ENCODE data around the gene KCNJ4.

GRCh38 chr22:38489561-38490145 is 34.7 kb upstream of the KCNJ4 start:
- TF ChIP-seq CTCF (IDR thresholded peaks at IDR 0.05; ENCODE audit: low read length) (no peak), EZH2 (optimal IDR thresholded peaks at IDR 0.05; ENCODE audit: low read depth, low read length) (no peak), EZH2phosphoT487 (IDR thresholded peaks at IDR 0.05; ENCODE audit: low read length) (no peak)

Measured in MM.1S (cell line).